Neural progenitor cell (in vitro differentiated cells): ENCODE measurements around the gene FLVCR2. TPM values are rescaled to one million over a fixed set of nuclear protein-coding genes. Genes with fewer than 3 reads are reported as not detected.

Source experiments
- DNase-seq: peaks from one replicate; pipeline ENCODE4 v3.0.0-alpha.2; 2016; ENCODE audit warnings: low spot score
- H2AFZ ChIP-seq: fragments of 200-600 bp; sonication (generic); replicated peaks from 2 replicates; pipeline ENCODE4 v1.6.1; 2016; ENCODE audit warnings: antibody characterized with exemption
- H3F3A ChIP-seq: fragments of 200-600 bp; sonication (generic); 2 replicates; pipeline ENCODE4 v1.6.1; 2016; ENCODE audit warnings: antibody characterized with exemption, low read depth
- H3K27ac ChIP-seq: fragments of 200-600 bp; sonication (generic); 2 replicates; pipeline ENCODE4 v1.5.1; 2016; ENCODE audit warnings: mild to moderate bottlenecking
- H3K27me3 ChIP-seq: fragments of 200-600 bp; sonication (generic); 2 replicates; pipeline ENCODE4 v1.6.1; 2016; ENCODE audit warnings: mild to moderate bottlenecking, moderate library complexity
- H3K36me3 ChIP-seq: fragments of 200-600 bp; sonication (generic); 2 replicates; pipeline ENCODE4 v1.5.1; 2016
- H3K4me1 ChIP-seq: fragments of 200-600 bp; sonication (generic); 2 replicates; pipeline ENCODE4 v1.6.1; 2016; ENCODE audit warnings: mixed run types
- H3K4me2 ChIP-seq: fragments of 200-600 bp; sonication (generic); 2 replicates; pipeline ENCODE4 v1.6.1; 2016
- H3K4me3 ChIP-seq: fragments of 200-600 bp; sonication (generic); 2 replicates; pipeline ENCODE4 v1.5.1; 2016
- H3K79me2 ChIP-seq: fragments of 200-600 bp; sonication (generic); 2 replicates; pipeline ENCODE4 v1.6.1; 2016; ENCODE audit warnings: low read depth
- H3K9ac ChIP-seq: fragments of 200-600 bp; sonication (generic); 2 replicates; pipeline ENCODE4 v1.6.1; 2016
- H3K9me3 ChIP-seq: fragments of 200-600 bp; sonication (generic); 2 replicates; pipeline ENCODE4 v1.5.1; 2016; ENCODE audit warnings: low read depth
- H4K20me1 ChIP-seq: fragments of 200-600 bp; sonication (generic); 2 replicates; pipeline ENCODE4 v1.6.1; 2016; ENCODE audit warnings: low read depth
- H3K27ac Mint-ChIP-seq: 3 replicates; pipeline ENCODE4 v1.8.0; 2021; ENCODE audit warnings: mixed read lengths
- H3K27me3 Mint-ChIP-seq: 2 replicates; pipeline ENCODE4 v1.8.0; 2022; ENCODE audit warnings: low read depth, mild to moderate bottlenecking, inconsistent platforms, moderate library complexity, mixed read lengths; ENCODE audit not compliant: insufficient read depth
- H3K36me3 Mint-ChIP-seq: 3 replicates; pipeline ENCODE4 v1.8.0; 2021; ENCODE audit warnings: mixed read lengths
- H3K4me1 Mint-ChIP-seq: 3 replicates; pipeline ENCODE4 v1.8.0; 2021; ENCODE audit warnings: mixed read lengths
- H3K4me3 Mint-ChIP-seq: 3 replicates; pipeline ENCODE4 v1.8.0; 2021; ENCODE audit warnings: mild to moderate bottlenecking, moderate library complexity, mixed read lengths
- H3K9me3 Mint-ChIP-seq: 3 replicates; pipeline ENCODE4 v1.8.0; 2020; ENCODE audit warnings: mixed read lengths
- EZH2 ChIP-seq: fragments of 200-600 bp; sonication (generic); IDR thresholded peaks from 2 replicates; pipeline ENCODE4 v1.6.1; 2017; ENCODE audit warnings: antibody characterized with exemption, mild to moderate bottlenecking, moderate library complexity
- EZH2phosphoT487 ChIP-seq: fragments of 200-600 bp; sonication (generic); IDR thresholded peaks from 2 replicates; pipeline ENCODE4 v1.6.1; 2017; ENCODE audit warnings: antibody characterized with exemption
- total RNA-seq: library from RNA; depleted of rRNA; stranded (reverse); fragments of >200 nt; gene quantifications from 2 replicates; pipeline ENCODE4 v1.2.3, GENCODE V29; 2015; ENCODE audit warnings: low replicate concordance
- TF ChIP-seq, protein P1 (sequence below): fragments of 200-600 bp; sonication (generic); IDR thresholded peaks from 2 replicates; pipeline ENCODE4 v1.5.1; 2017; ENCODE audit warnings: antibody characterized with exemption, mild to moderate bottlenecking

FLVCR2 gene
- total RNA-seq, 1 donor from 2014 or later: 1.7 TPM

DNA sequence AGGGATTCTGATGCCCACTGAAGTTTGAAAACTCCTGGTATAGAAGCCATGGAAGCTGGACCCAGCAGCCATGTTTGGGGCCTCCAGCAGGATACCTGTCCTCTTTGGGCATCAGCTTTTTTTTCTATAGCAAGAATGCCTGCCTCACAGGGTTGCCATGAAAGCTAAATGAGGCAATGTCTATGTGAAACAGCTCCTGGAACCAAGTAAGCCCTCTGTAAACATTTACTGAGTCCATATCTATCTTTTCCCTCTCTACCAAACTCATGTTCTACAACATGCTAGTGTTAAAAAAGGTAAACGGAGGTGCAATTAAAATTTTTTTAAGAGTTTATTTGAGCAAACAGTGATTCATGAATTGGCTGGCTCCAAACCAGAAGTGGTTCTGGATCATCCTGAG lies 28.6 kb downstream of the FLVCR2 start:
- Histone ChIP-seq H3K4me1 (peaks cover under 1% of the 10 kb centered on the region), H2AFZ (no peak overlapping the region), H3K27me3 (no peaks in the 10 kb centered on the region), H3K4me2 (no peak overlapping the region), H3K9ac (no peak overlapping the region), H3K79me2 (no peaks in the 10 kb centered on the region), H4K20me1 (no peaks in the 10 kb centered on the region), H3K36me3 (no peaks in the 10 kb centered on the region), H3K4me3 (no peak overlapping the region), H3K9me3 (no peaks in the 10 kb centered on the region), H3K27ac (no peak overlapping the region), H3F3A (no peaks in the 10 kb centered on the region)
- H3K36me3 Mint-ChIP-seq: peaks cover 4% of the 10 kb centered on the region
- peaks cover 3% of the 10 kb centered on the region for H3K27me3 Mint-ChIP-seq
- no peak overlapping the region for H3K27ac Mint-ChIP-seq
- DNase-seq: no peak
- peaks cover 6% of the 10 kb centered on the region for H3K9me3 Mint-ChIP-seq
- TF ChIP-seq EZH2phosphoT487 (no peak), EZH2 (no peak)
- TF ChIP-seq, protein P1, sequence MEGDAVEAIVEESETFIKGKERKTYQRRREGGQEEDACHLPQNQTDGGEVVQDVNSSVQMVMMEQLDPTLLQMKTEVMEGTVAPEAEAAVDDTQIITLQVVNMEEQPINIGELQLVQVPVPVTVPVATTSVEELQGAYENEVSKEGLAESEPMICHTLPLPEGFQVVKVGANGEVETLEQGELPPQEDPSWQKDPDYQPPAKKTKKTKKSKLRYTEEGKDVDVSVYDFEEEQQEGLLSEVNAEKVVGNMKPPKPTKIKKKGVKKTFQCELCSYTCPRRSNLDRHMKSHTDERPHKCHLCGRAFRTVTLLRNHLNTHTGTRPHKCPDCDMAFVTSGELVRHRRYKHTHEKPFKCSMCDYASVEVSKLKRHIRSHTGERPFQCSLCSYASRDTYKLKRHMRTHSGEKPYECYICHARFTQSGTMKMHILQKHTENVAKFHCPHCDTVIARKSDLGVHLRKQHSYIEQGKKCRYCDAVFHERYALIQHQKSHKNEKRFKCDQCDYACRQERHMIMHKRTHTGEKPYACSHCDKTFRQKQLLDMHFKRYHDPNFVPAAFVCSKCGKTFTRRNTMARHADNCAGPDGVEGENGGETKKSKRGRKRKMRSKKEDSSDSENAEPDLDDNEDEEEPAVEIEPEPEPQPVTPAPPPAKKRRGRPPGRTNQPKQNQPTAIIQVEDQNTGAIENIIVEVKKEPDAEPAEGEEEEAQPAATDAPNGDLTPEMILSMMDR: no peak
- H3K4me3 Mint-ChIP-seq: no peak overlapping the region
- H3K4me1 Mint-ChIP-seq: peaks cover 7% of the 10 kb centered on the region

DNA sequence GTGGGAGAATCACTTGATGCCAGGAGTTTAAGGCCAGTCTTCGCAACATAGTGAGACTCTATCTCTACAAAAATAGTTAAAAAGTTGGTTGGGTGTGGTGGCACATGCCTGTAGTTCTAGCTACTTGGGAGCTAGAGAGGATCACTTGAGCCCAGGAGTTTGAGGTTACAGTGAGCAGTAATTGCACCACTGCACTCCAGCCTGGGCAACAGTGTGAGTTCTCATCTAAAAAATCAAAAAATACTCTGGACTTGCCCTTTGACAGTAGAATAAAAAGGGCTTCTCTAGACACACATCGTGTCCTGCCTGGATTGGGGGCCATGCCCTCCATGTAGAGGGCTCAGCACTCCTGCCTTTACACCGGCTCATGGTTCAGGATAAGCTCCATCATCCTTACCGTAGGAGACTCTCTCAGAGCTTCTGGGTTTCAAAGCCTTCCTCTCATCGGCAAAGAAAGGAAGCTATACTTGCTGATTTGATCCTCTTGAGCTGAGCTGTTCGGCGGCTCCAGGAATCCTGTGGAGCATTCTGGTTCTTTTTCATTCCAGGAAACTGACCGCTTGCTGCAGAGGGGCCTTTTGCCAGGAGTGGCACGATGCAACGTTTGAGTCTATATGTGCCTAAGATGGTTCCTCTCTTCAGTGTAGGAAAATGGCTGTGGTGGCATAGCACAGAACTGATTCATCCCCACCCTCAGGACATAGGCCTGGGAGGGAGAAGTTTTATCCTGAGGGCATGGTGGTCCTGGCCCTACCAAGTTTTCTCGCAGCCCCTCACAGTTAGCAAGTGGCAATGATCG lies 29.6 kb downstream of the FLVCR2 start:
- Mint-ChIP-seq H3K9me3 (peaks cover 7% of the 10 kb centered on the region), H3K36me3 (peaks cover 4% of the 10 kb centered on the region), H3K27ac (no peak overlapping the region), H3K27me3 (peaks cover 3% of the 10 kb centered on the region), H3K4me3 (no peak overlapping the region), H3K4me1 (peaks cover 16% of the 10 kb centered on the region)
- no peaks in the 10 kb centered on the region for H3F3A ChIP-seq
- peaks cover 5% of the 10 kb centered on the region for H3K4me1 ChIP-seq
- no peaks in the 10 kb centered on the region for H3K79me2 ChIP-seq
- TF ChIP-seq EZH2phosphoT487: no peak
- TF ChIP-seq, protein P1: no peak
- no peak for TF ChIP-seq EZH2
- H3K4me3 ChIP-seq: no peak overlapping the region
- H2AFZ ChIP-seq: no peak overlapping the region
- no peak for DNase-seq
- no peaks in the 10 kb centered on the region for H3K36me3 ChIP-seq
- H3K9ac ChIP-seq: no peak overlapping the region
- no peaks in the 10 kb centered on the region for H3K9me3 ChIP-seq
- H3K27ac ChIP-seq: no peak overlapping the region
- no peak overlapping the region for H3K4me2 ChIP-seq
- H4K20me1 ChIP-seq: no peaks in the 10 kb centered on the region
- H3K27me3 ChIP-seq: no peaks in the 10 kb centered on the region

DNA sequence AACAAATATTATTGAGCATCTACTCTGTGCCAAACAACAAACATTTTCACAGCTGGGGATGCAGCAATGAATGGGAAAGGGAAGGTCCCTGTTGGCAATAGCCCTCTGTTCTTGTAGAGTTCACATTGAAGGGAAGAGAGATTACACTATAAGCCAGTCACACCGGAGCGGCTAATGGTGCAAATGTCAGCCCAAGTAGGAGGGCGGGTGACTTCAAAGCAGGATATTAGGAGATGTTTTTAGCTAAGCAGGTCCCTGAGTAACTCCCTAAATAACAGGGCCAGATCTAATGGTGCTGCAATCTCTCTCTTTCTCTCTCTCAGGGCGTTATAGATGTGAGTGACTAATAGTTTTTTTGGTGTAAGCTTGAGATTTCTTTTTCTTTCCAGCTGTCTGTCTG lies 30.7 kb downstream of the FLVCR2 start:
- Histone ChIP-seq H3K27ac (no peak overlapping the region), H3K27me3 (no peaks in the 10 kb centered on the region), H3K79me2 (no peaks in the 10 kb centered on the region), H3K4me1 (peaks cover 5% of the 10 kb centered on the region), H4K20me1 (no peaks in the 10 kb centered on the region), H3F3A (no peaks in the 10 kb centered on the region), H2AFZ (no peak overlapping the region), H3K9me3 (no peaks in the 10 kb centered on the region), H3K4me2 (no peak overlapping the region), H3K9ac (no peak overlapping the region), H3K36me3 (no peaks in the 10 kb centered on the region), H3K4me3 (no peak overlapping the region)
- H3K4me3 Mint-ChIP-seq: no peak overlapping the region
- H3K9me3 Mint-ChIP-seq: peaks cover 12% of the 10 kb centered on the region
- no peak overlapping the region for H3K27ac Mint-ChIP-seq
- no peak for DNase-seq
- peaks cover 16% of the 10 kb centered on the region for H3K4me1 Mint-ChIP-seq
- peaks cover 3% of the 10 kb centered on the region for H3K27me3 Mint-ChIP-seq
- TF ChIP-seq, protein P1: no peak
- TF ChIP-seq EZH2 (no peak), EZH2phosphoT487 (no peak)
- H3K36me3 Mint-ChIP-seq: peaks cover 5% of the 10 kb centered on the region
